HG02588 (cell line): ENCODE measurements around the gene HELZ.
"Not testable (repeated sequence)": the region's sequence is repeated elsewhere in the genome, so short reads cannot be mapped to it uniquely, and the experiment has no call there.

Experiments
- ATAC-seq: cut with Tn5 transposase; IDR thresholded peaks from one replicate; pipeline ENCODE4 v1.9.1; 2021; ENCODE audit warnings: mild to moderate bottlenecking, moderate library complexity; ENCODE audit not compliant: unreplicated experiment

Gene HELZ

DNA sequence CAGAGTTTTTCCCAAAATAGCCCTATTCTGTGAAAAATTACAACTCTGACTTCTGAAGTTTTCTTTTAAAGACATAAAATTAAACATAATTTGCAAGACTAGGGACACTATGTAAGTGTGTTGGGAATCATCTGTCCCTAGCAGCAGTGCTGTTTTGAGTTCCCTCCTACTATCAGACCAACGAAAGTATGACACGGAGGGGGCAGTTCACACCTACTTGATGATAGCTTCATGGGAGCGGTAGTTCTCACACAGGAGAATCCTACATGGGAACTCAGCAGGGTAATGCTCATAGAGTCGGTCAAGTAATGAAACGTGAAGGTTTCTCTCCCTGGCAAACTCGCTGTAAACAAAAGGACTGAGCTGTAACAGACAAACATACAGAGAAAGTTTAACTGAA, 96.6 kb downstream of the HELZ start:
- ATAC-seq: no peak

- ATAC-seq: no peak
Observed at GRCh38 chr17:67145183-67145805, 99.7 kb downstream of the HELZ start.

DNA sequence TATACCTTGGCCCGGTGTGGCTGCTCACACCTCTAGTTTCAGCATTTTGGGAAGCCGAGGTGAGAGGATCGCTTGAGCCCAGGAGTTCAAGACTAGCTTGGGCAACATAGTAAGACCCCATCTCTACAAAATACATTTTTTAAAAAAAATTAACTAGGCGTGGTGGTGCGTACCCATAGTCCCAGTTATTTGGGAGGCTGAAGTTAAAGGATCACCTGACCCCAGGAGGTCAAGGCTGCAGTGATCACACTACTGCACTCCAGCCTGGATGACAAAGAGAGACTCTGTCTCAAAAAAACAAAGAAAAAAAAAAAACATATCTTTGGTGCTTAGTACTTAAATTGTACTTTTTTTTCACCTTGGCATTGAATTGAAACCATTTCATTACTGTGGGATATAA, 101.7 kb downstream of the HELZ start:
- no peak for ATAC-seq

DNA sequence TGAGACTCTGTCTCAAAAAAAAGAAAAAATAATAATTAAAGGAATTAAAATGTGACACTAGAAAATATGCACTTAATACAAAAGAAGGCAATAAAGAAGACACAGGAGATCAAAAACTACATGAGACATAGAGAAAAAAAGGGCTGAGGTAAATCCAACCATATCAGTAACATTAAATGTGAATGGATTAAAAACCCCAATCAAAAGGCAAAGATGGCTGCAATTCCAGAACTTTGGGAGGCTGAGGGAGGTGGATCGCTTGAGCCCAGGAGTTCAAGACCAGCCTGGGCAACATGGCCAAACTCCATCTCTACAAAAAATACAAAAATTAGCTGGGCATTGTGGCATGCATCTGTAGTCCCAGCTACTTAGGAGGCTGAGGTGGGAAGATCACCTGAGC, 103.0 kb downstream of the HELZ start:
- not testable (repeated sequence) for ATAC-seq

DNA sequence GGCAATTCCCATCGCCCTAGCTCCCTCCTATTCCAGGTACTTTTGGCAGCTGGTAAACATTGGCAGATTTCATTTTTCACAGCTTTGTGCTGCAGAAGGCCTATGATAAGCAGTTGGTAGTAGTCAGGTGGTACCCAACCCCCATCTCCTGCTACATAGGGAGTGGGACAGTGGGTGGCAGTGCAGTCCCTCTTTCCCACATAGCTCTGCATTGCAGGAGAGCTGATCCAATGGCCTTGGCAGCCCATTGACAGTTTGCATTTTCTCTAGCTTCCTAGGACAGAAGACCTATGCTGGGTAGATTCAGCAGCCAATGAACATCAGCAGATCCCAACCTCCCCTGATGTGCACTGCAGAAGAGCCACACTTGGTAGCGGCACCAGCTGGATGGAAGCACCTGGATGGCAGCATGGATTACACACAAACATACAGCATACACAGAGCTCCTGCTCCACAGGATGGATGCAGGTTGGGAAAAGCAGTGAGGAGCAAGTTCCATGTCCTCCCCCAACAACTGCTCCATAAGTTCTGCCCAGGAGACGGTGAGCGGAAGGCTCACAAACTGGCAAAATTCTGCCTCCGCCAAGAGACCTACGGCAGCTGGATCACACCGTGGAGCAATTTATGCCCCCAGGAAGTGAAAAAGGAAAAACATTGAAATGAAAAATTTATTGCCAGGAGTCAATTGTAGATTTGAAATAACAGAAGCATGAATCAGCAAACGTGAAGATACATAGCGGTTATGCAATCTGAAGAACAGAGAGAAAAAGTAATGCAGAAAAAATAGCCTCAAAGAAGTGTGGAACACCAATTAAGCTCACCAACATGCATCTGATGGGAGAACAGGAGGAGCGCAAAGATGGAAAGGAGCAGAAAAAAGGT, 105.0 kb downstream of the HELZ start:
- ATAC-seq: no peak

GRCh38 chr17:67139289-67139688, 105.7 kb downstream of the HELZ start:
- no peak for ATAC-seq

DNA sequence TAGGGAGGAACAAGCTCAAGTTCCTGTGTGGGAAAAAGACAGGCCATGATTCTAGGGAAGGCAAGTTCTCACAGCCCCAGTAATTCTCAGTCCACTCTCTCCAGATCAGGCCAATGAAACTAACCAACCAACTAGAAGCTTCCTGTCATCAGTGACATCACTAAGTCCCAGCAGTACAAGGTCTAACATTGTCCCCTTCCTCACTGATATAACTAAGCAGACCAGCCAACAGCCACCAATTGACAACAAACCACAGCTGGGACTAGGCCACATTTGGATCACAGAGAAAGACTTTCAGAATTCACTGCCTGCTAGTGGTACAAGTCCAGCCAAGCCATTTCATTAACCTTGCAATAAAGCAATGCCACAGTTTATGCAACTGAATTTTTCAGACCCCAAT, 106.6 kb downstream of the HELZ start:
- no peak for ATAC-seq

DNA sequence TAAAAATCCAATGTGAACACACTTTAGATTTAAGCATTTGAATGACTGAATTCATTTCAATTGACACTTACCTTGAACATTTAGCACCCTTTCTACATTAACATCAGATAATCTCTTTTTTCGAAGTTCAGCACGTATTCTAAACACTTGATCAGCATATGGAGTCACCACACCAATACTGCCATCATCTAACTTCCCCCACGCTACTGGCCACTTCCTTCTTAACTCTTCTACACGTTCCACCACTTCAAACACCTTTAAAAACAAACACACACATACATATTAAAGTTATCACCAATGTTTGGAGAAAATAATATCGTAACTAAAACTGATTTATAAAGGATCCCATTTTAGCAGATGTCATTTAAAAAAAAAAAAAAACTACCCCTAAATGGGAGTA, 107.1 kb downstream of the HELZ start:
- no peak for ATAC-seq

DNA sequence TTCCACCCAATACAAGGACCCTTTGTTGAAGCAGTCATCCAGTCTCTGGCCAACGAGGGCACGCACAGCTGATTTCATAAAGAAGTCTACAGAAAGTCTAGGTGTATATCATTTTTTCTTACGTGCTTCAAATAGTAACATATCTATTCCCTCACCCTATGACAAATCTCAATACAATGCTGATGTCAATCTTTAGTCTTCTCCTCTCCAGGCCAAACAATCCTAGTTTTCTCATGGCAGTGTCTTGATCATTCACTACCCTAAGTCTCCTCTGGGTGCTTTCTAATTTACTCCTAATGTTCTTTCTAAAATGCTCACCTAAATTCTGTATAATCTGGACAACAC, 108.0 kb downstream of the HELZ start:
- ATAC-seq: no peak

GRCh38 chr17:67136191-67137025, 108.6 kb downstream of the HELZ start:
- no peak for ATAC-seq

GRCh38 chr17:67133161-67133560, 111.8 kb downstream of the HELZ start:
- ATAC-seq: no peak

GRCh38 chr17:67132366-67132765, 112.6 kb downstream of the HELZ start:
- no peak for ATAC-seq

DNA sequence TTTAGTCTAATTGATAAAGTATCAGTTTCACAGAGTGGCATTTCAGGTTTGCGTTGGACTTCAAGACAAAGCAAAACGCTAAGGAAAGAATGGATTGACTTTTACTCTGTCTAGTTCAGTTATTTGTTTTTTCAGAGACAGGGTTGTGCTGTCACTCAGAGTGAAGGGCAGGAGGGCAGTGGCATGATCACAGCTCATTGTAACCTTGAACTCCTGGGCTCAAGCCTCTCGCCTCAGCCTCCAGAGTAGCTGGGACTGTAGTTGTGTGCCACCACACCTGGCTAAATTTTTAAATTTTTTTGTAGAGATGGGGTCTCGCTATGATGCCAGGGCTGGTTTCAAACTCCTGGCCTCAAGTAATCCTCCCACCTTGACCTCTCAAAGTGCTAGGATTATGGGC, 114.2 kb downstream of the HELZ start:
- no peak for ATAC-seq

DNA sequence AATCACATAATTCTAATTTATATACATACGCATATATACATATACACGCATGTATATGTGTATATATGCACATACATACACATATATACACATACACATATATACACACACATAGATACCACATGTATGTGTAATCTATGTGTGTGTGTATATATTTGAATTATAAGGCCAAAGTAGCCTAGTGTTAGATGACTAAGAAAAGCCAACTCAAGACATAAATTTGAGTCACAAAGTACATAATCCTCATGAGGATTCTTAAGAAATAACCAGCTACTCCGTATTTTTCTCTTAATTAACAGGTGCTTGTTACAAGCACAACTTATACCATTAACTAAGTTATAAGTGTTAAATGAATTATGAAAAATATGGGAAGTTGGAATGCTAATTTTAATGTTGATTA, 115.7 kb downstream of the HELZ start:
- no peak for ATAC-seq

- ATAC-seq: no peak
Observed at GRCh38 chr17:67128700-67129099, 116.3 kb downstream of the HELZ start.

DNA sequence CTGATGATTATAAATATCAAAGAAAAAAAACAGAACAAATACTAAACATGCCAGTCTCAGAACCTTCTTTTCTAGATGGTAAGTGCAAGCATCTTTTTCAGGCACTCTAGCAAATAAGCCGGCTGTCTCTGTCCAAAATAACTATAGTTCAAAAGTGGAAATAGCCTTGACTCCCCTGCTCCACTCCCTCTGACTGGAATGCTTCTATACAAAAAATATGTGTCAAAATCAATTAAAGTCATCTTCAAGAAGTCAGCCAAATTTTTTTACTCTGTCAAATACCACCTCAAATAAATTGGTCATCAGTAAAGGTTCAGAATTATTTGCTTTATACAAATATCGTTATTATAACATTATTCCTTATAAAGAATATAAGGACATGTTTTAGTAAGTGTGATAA, 117.1 kb downstream of the HELZ start:
- ATAC-seq: no peak

DNA sequence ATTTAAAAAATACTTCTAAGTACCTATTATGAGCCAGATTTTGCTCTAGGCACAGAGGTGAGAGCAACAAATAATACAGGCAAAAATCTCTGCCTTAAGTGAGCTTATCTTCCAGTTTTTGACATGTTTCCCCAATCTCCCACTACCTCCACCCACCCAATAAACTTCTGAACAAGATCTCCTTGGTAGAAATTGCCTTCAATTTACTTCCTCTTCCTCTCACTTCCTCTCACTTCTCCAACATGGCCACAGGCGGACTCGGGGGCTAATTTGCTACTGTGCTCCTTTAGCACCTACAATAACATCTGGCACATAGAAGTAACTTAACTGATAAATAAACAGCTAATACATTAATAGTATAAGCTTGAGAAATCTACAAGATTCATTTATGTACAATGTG, 118.0 kb downstream of the HELZ start:
- no peak for ATAC-seq

GRCh38 chr17:67126543-67126942, 118.5 kb downstream of the HELZ start:
- ATAC-seq: not testable (repeated sequence)

- ATAC-seq: no peak
Observed at GRCh38 chr17:67125924-67126323, 119.1 kb downstream of the HELZ start.

DNA sequence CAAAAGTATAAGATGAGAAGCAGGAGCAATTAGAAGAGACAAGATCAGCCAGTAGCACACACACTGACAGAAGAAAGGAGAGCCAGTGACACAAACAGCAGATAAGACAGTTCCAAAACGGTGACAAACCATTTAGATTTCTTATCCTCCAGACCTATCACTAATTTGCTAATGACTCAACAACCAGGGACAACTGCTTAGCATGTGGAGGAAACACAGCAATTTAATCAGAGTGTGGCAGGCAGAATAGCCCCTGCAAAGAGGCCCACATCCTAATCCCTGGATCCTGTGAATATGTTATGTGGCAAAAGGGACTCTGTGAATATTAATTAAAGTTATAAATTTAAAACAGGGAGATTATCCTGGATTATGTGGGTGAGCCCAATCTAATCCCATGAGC, 119.6 kb downstream of the HELZ start:
- ATAC-seq: no peak

GRCh38 chr17:67124450-67125148, 120.4 kb downstream of the HELZ start:
- ATAC-seq: no peak
